ENCODE results near the gene LRCH1.
A peak's percentile ranks its signal among the peaks of the same experiment; 100 is the strongest.

The LRCH1 gene

GRCh38 chr13:46594374-46595078, 41.6 kb downstream of the LRCH1 start:
- DNase-seq (ENCODE audit: low spot score): no peak

GRCh38 chr13:46595136-46595884, 42.3 kb downstream of the LRCH1 start:
- DNase-seq (ENCODE audit: low spot score): no peak

GRCh38 chr13:46595885-46596275, 42.9 kb downstream of the LRCH1 start:
- no peak for DNase-seq (ENCODE audit: low spot score)

GRCh38 chr13:46596466-46596865, 43.5 kb downstream of the LRCH1 start:
- DNase-seq (ENCODE audit: low spot score): no peak

GRCh38 chr13:46598140-46598819, 45.3 kb downstream of the LRCH1 start:
- no peak for DNase-seq (ENCODE audit: low spot score)

GRCh38 chr13:46598820-46599180, 45.8 kb downstream of the LRCH1 start:
- no peak for DNase-seq (ENCODE audit: low spot score)

- no peak for DNase-seq (ENCODE audit: low spot score)
Measured at GRCh38 chr13:46600943-46601311, 48.0 kb downstream of the LRCH1 start.

- no peak for DNase-seq (ENCODE audit: low spot score)
Measured at GRCh38 chr13:46602531-46602930, 49.6 kb downstream of the LRCH1 start.

- no peak for DNase-seq (ENCODE audit: low spot score)
Measured at GRCh38 chr13:46603165-46603603, 50.2 kb downstream of the LRCH1 start.

- DNase-seq (ENCODE audit: low spot score): no peak
Measured at GRCh38 chr13:46604226-46604990, 51.4 kb downstream of the LRCH1 start.

GRCh38 chr13:46605076-46605824, 52.3 kb downstream of the LRCH1 start:
- DNase-seq (ENCODE audit: low spot score): no peak

GRCh38 chr13:46605825-46606554, 53.0 kb downstream of the LRCH1 start:
- DNase-seq (ENCODE audit: low spot score): no peak

- no peak for DNase-seq (ENCODE audit: low spot score)
Measured at GRCh38 chr13:46606970-46607369, 54.0 kb downstream of the LRCH1 start.

- DNase-seq (ENCODE audit: low spot score): no peak
Measured at GRCh38 chr13:46607768-46608564, 55.0 kb downstream of the LRCH1 start.

- no peak for DNase-seq (ENCODE audit: low spot score)
Measured at GRCh38 chr13:46609052-46609451, 56.1 kb downstream of the LRCH1 start.

- no peak for DNase-seq (ENCODE audit: low spot score)
Measured at GRCh38 chr13:46609726-46610125, 56.8 kb downstream of the LRCH1 start.

GRCh38 chr13:46612267-46612666, 59.3 kb downstream of the LRCH1 start:
- DNase-seq (ENCODE audit: low spot score): no peak

- no peak for DNase-seq (ENCODE audit: low spot score)
Measured at GRCh38 chr13:46613409-46614049, 60.6 kb downstream of the LRCH1 start.

GRCh38 chr13:46614582-46614981, 61.6 kb downstream of the LRCH1 start:
- DNase-seq (ENCODE audit: low spot score): peak; percentile 28

Measured in hepatic stellate cell (primary cell).